HL-60 (cell line): Measurements from ENCODE around the gene PSMC5.
"Not testable (repeated sequence)": the region's sequence is repeated elsewhere in the genome, so short reads cannot be mapped to it uniquely, and the experiment has no call there.

ENCODE experiments used
- CTCF ChIP-seq: IDR thresholded peaks from one replicate; pipeline ENCODE4 v1.5.1; 2011; ENCODE audit warnings: low read length, control low read depth, inconsistent platforms; ENCODE audit not compliant: insufficient read depth
- POLR2AphosphoS5 ChIP-seq: IDR thresholded peaks from 2 replicates; pipeline ENCODE4 v1.6.1; 2012; ENCODE audit warnings: low read depth
- SPI1 ChIP-seq: IDR thresholded peaks from 2 replicates; pipeline ENCODE4 v1.6.1; 2012; ENCODE audit warnings: low read depth, mild to moderate bottlenecking, borderline replicate concordance
- TF ChIP-seq, protein P1 (sequence below): IDR thresholded peaks from 2 replicates; pipeline ENCODE4 v1.6.1; 2012; ENCODE audit warnings: low read depth; ENCODE audit not compliant: insufficient replicate concordance

DNA sequence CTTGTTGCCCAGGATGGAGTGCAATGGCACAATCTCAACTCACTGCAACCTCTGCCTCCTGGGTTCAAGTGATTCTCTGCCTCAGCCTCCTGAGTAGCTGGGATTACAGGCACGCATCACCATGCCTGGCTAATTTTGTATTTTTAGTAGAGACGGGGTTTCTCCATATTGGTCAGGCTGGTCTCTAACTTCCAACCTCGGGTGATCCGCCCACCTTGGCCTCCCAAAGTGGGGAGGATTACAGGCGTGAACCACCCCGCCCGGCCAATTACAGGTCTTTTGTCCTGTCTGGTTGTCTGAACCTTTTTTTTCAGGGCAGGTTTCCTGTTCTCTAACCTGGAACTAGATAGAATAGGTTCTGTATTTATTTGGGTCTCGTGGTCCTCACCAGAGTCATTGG is 29.2 kb downstream of the PSMC5 start:
- not testable (repeated sequence) for TF ChIP-seq CTCF, POLR2AphosphoS5, SPI1
- TF ChIP-seq, protein P1, sequence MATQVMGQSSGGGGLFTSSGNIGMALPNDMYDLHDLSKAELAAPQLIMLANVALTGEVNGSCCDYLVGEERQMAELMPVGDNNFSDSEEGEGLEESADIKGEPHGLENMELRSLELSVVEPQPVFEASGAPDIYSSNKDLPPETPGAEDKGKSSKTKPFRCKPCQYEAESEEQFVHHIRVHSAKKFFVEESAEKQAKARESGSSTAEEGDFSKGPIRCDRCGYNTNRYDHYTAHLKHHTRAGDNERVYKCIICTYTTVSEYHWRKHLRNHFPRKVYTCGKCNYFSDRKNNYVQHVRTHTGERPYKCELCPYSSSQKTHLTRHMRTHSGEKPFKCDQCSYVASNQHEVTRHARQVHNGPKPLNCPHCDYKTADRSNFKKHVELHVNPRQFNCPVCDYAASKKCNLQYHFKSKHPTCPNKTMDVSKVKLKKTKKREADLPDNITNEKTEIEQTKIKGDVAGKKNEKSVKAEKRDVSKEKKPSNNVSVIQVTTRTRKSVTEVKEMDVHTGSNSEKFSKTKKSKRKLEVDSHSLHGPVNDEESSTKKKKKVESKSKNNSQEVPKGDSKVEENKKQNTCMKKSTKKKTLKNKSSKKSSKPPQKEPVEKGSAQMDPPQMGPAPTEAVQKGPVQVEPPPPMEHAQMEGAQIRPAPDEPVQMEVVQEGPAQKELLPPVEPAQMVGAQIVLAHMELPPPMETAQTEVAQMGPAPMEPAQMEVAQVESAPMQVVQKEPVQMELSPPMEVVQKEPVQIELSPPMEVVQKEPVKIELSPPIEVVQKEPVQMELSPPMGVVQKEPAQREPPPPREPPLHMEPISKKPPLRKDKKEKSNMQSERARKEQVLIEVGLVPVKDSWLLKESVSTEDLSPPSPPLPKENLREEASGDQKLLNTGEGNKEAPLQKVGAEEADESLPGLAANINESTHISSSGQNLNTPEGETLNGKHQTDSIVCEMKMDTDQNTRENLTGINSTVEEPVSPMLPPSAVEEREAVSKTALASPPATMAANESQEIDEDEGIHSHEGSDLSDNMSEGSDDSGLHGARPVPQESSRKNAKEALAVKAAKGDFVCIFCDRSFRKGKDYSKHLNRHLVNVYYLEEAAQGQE, result not testable (repeated sequence)
